Urinary bladder (tissue), 4 donors: ENCODE data around the gene FGF8. TPM values are rescaled to one million over a fixed set of nuclear protein-coding genes. Genes with fewer than 3 reads are reported as not detected.

Source experiments
- DNase-seq: peaks from one replicate; pipeline ENCODE4 v3.0.0-alpha.2; 2015; ENCODE audit errors: extremely low spot score
- H3K27ac ChIP-seq: one replicate; pipeline ENCODE4 v1.5.1; 2013; ENCODE audit warnings: low read depth, mild to moderate bottlenecking, moderate library complexity
- H3K36me3 ChIP-seq: one replicate; pipeline ENCODE4 v1.6.1; 2013; ENCODE audit warnings: mild to moderate bottlenecking, moderate library complexity; ENCODE audit not compliant: insufficient read depth
- H3K4me1 ChIP-seq: one replicate; pipeline ENCODE4 v1.6.1; 2013; ENCODE audit warnings: mild to moderate bottlenecking, moderate library complexity; ENCODE audit not compliant: insufficient read depth
- H3K4me3 ChIP-seq: one replicate; pipeline ENCODE4 v1.5.1; 2013; ENCODE audit warnings: low read depth, low read length
- WGBS: extraction: QIAGEN DNeasy Blood & Tissue Kit; methylation state at CpG from one replicate; pipeline ENCODE4 v1.1.7; 2013; 5-methylcytosine and 5-hydroxymethylcytosine counted together
- polyA plus RNA-seq: library from polyadenylated mRNA; stranded (reverse); fragments of 200-250 nt; gene quantifications from one replicate; pipeline ENCODE4 v1.2.3, GENCODE V29; 2013
- total RNA-seq: library from RNA; depleted of rRNA; stranded (reverse); fragments of >200 nt; gene quantifications from one replicate; pipeline ENCODE4 v1.2.3, GENCODE V29; 2014
- donor health status: healthy with polysubstance abuse.
- donor health status: healthy.

Gene FGF8
- total and polyA plus RNA-seq, 2 donors: not detected

- no peak for DNase-seq
- Histone ChIP-seq H3K27ac (no peak overlapping the region), H3K36me3 (no peaks in the 10 kb centered on the region), H3K4me1 (peaks cover 1% of the 10 kb centered on the region), H3K4me3 (peak overlapping the region; percentile 23)
- 2% methylated on average over 51 of the region's 51 CpGs for WGBS
Measured at GRCh38 chr10:101779544-101780186, 3.8 kb upstream of the FGF8 start.

- H3K36me3 ChIP-seq: no peaks in the 10 kb centered on the region
- no peak for DNase-seq
- WGBS: 7% methylated on average over 58 of the region's 58 CpGs
- H3K4me1 ChIP-seq: peaks cover 1% of the 10 kb centered on the region
- H3K4me3 ChIP-seq: peak overlapping the region; percentile 23
- no peak overlapping the region for H3K27ac ChIP-seq
Measured at GRCh38 chr10:101778781-101779543, 3.0 kb upstream of the FGF8 start.

- Histone ChIP-seq H3K4me1 (peaks cover 1% of the 10 kb centered on the region), H3K27ac (no peak overlapping the region), H3K36me3 (no peaks in the 10 kb centered on the region), H3K4me3 (no peak overlapping the region)
- no peak for DNase-seq
- WGBS: 61% methylated on average over 12 of the region's 12 CpGs
Measured at GRCh38 chr10:101778151-101778780, 2.4 kb upstream of the FGF8 start.

- DNase-seq: no peak
- no peaks in the 10 kb centered on the region for H3K36me3 ChIP-seq
- no peak overlapping the region for H3K27ac ChIP-seq
- WGBS: 91% methylated on average over 3 of the region's 3 CpGs
- no peak overlapping the region for H3K4me3 ChIP-seq
- peaks cover 1% of the 10 kb centered on the region for H3K4me1 ChIP-seq
Measured at GRCh38 chr10:101777619-101778145, 1.8 kb upstream of the FGF8 start.

GRCh38 chr10:101776161-101776817 lies 375 bp upstream of the FGF8 start:
- no peaks in the 10 kb centered on the region for H3K36me3 ChIP-seq
- peaks cover 1% of the 10 kb centered on the region for H3K4me1 ChIP-seq
- WGBS: 6% methylated on average over 71 of the region's 74 CpGs
- H3K27ac ChIP-seq: no peak overlapping the region
- DNase-seq: no peak
- peak overlapping the region; percentile 24 for H3K4me3 ChIP-seq

- Histone ChIP-seq H3K4me3 (no peak overlapping the region), H3K27ac (no peak overlapping the region), H3K36me3 (no peaks in the 10 kb centered on the region), H3K4me1 (no peaks in the 10 kb centered on the region)
- no peak for DNase-seq
- WGBS: 6% methylated on average over 32 of the region's 32 CpGs
Measured at GRCh38 chr10:101774589-101775272, 1.2 kb downstream of the FGF8 start.

GRCh38 chr10:101773923-101774588 lies 1.9 kb downstream of the FGF8 start:
- WGBS: 15% methylated on average over 13 of the region's 13 CpGs
- Histone ChIP-seq H3K36me3 (no peaks in the 10 kb centered on the region), H3K4me1 (no peaks in the 10 kb centered on the region), H3K27ac (no peak overlapping the region), H3K4me3 (no peak overlapping the region)
- no peak for DNase-seq

- Histone ChIP-seq H3K4me1 (no peaks in the 10 kb centered on the region), H3K36me3 (no peaks in the 10 kb centered on the region), H3K4me3 (no peak overlapping the region), H3K27ac (no peak overlapping the region)
- 19% methylated on average over 21 of the region's 21 CpGs for WGBS
- no peak for DNase-seq
Measured at GRCh38 chr10:101772895-101773761, 2.8 kb downstream of the FGF8 start.

GRCh38 chr10:101772017-101772894 lies 3.7 kb downstream of the FGF8 start:
- H3K4me3 ChIP-seq: no peak overlapping the region
- H3K4me1 ChIP-seq: no peaks in the 10 kb centered on the region
- no peak for DNase-seq
- WGBS: 63% methylated on average over 6 of the region's 6 CpGs
- H3K27ac ChIP-seq: no peak overlapping the region
- H3K36me3 ChIP-seq: no peaks in the 10 kb centered on the region

- Histone ChIP-seq H3K27ac (no peak overlapping the region), H3K4me1 (no peaks in the 10 kb centered on the region), H3K4me3 (no peak overlapping the region), H3K36me3 (no peaks in the 10 kb centered on the region)
- WGBS: 88% methylated on average over 10 of the region's 10 CpGs
- DNase-seq: no peak
Measured at GRCh38 chr10:101771380-101771779, 4.5 kb downstream of the FGF8 start.
